OCI-LY7 (cell line): Measurements from ENCODE around the gene KCNE2.
"Not testable (repeated sequence)": the region's sequence is repeated elsewhere in the genome, so short reads cannot be mapped to it uniquely, and the experiment has no call there.

Experiments
- EZH2phosphoT487 ChIP-seq: fragments of 200-600 bp; sonication (generic); IDR thresholded peaks from 2 replicates; pipeline ENCODE4 v1.6.1; 2018; ENCODE audit warnings: low read depth, borderline replicate concordance, mild to moderate bottlenecking, mixed run types, antibody characterized with exemption, low read length, moderate library complexity, mixed read lengths
- TF ChIP-seq, protein P1 (sequence below): fragments of 200-600 bp; sonication (generic); conservative IDR thresholded peaks from 2 replicates; pipeline ENCODE4 v1.5.1; 2014; ENCODE audit warnings: mild to moderate bottlenecking, antibody characterized with exemption, low read length, moderate library complexity, mixed read lengths

DNA sequence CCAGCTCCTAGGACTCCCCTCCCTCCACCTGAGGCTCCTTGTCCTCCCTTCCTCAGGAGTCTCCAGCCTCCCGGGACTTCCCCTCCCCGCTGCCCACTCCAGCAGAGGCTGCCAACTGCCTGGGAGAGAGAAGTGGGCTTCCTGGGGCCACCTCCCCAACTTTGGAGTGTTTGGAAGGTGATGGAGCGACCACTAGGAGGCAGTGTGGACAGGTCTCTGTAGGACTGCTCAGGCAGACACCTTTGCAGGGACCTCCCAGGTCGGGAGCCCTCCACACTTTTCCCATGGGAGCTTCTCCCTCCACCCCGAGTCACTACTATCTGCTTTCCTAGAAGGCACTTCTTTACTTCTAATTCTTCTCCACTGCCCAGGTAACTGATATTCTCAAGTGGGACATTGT, 40.9 kb downstream of the KCNE2 start:
- TF ChIP-seq, protein P1, sequence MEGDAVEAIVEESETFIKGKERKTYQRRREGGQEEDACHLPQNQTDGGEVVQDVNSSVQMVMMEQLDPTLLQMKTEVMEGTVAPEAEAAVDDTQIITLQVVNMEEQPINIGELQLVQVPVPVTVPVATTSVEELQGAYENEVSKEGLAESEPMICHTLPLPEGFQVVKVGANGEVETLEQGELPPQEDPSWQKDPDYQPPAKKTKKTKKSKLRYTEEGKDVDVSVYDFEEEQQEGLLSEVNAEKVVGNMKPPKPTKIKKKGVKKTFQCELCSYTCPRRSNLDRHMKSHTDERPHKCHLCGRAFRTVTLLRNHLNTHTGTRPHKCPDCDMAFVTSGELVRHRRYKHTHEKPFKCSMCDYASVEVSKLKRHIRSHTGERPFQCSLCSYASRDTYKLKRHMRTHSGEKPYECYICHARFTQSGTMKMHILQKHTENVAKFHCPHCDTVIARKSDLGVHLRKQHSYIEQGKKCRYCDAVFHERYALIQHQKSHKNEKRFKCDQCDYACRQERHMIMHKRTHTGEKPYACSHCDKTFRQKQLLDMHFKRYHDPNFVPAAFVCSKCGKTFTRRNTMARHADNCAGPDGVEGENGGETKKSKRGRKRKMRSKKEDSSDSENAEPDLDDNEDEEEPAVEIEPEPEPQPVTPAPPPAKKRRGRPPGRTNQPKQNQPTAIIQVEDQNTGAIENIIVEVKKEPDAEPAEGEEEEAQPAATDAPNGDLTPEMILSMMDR = not testable (repeated sequence)
- TF ChIP-seq EZH2phosphoT487 = not testable (repeated sequence)
